HepG2 (cell line): ENCODE results near the gene KMT2B. TPM values are rescaled to one million over a fixed set of nuclear protein-coding genes. Genes with fewer than 3 reads are reported as not detected.

Experiments used
- MAF1 ChIP-seq: sonication (generic); formaldehyde crosslinking; IDR thresholded peaks from 2 replicates; pipeline ENCODE4 v1.5.0; 2020; ENCODE audit warnings: missing genetic modification reagents, borderline replicate concordance
- MAFG ChIP-seq: sonication (generic); formaldehyde crosslinking; IDR thresholded peaks from 2 replicates; pipeline ENCODE4 v1.5.1; 2020; ENCODE audit warnings: mild to moderate bottlenecking, missing genetic modification reagents
- NFATC3 ChIP-seq: sonication (generic); formaldehyde crosslinking; IDR thresholded peaks from 2 replicates; pipeline ENCODE4 v1.5.1; 2020; ENCODE audit warnings: mild to moderate bottlenecking, missing genetic modification reagents
- POGZ ChIP-seq: sonication (generic); formaldehyde crosslinking; IDR thresholded peaks from 2 replicates; pipeline ENCODE4 v1.4.0; 2020; ENCODE audit warnings: mild to moderate bottlenecking, missing genetic modification reagents
- RBFOX2 ChIP-seq: fragments of 200-400 bp; formaldehyde crosslinking; IDR thresholded peaks from 2 replicates; pipeline ENCODE4 v1.6.1; 2017; ENCODE audit warnings: low read depth, mild to moderate bottlenecking, low read length
- SMARCC2 ChIP-seq: fragments of 450-650 bp; IDR thresholded peaks from 2 replicates; pipeline ENCODE4 v1.6.1; 2017; ENCODE audit warnings: antibody characterized with exemption, mild to moderate bottlenecking
- SOX13 ChIP-seq, 3 experiments: fragments of 450-650 bp in 1 of 3; sonication (generic) in 1 of 3; formaldehyde crosslinking in 1 of 3; IDR thresholded peaks in 2 of 3; conservative IDR thresholded peaks in 1 of 3; 2 replicates each; pipeline versions ENCODE4 v1.5.0 to v1.6.1; 2016 to 2020; ENCODE audit warnings: antibody characterized with exemption in 1 of 3, mild to moderate bottlenecking in 1 of 3, missing compliant biosample characterization in 1 of 3, missing genetic modification reagents in 1 of 3, moderate library complexity in 1 of 3
- SRSF9 ChIP-seq: fragments of 200-400 bp; formaldehyde crosslinking; IDR thresholded peaks from 2 replicates; pipeline ENCODE4 v1.6.1; 2018; ENCODE audit warnings: borderline replicate concordance, mild to moderate bottlenecking, low read depth, low read length; ENCODE audit not compliant: insufficient read depth, poor library complexity, severe bottlenecking
- TCF7 ChIP-seq: sonication (generic); IDR thresholded peaks from 2 replicates; pipeline ENCODE4 v1.6.1; 2016; ENCODE audit warnings: antibody characterized with exemption, low read depth
- ZNF550 ChIP-seq: sonication (generic); formaldehyde crosslinking; IDR thresholded peaks from 2 replicates; pipeline ENCODE4 v1.4.0; 2020; ENCODE audit warnings: mild to moderate bottlenecking, missing genetic modification reagents, borderline replicate concordance
- ZNF557 ChIP-seq: sonication (generic); formaldehyde crosslinking; IDR thresholded peaks from 2 replicates; pipeline ENCODE4 v1.4.0; 2020; ENCODE audit warnings: missing genetic modification reagents
- ZNF567 ChIP-seq: sonication (generic); formaldehyde crosslinking; IDR thresholded peaks from 2 replicates; pipeline ENCODE4 v1.8.1; 2023; ENCODE audit warnings: mild to moderate bottlenecking, missing genetic modification reagents, borderline replicate concordance
- ZNF644 ChIP-seq: IDR thresholded peaks from 2 replicates; pipeline ENCODE4 v1.6.1; 2016; ENCODE audit warnings: low read depth
- ZXDC ChIP-seq: sonication (generic); formaldehyde crosslinking; IDR thresholded peaks from 2 replicates; pipeline ENCODE4 v1.5.0; 2020; ENCODE audit warnings: mild to moderate bottlenecking, missing genetic modification reagents
- polyA plus RNA-seq, 8 experiments: library from polyadenylated mRNA; depleted of rRNA in 3 of 8; stranded (reverse) in 7 of 8; unstranded in 1 of 8; fragments of >200 nt; fragmentation: Illumina TruSeq in 4 of 8; extraction: Trizol in 4 of 8; gene quantifications; 2 replicates each; pipeline versions ENCODE4 v1.2.1 to v1.2.3, GENCODE V29; 2011 to 2016; ENCODE audit warnings: low read depth in 4 of 8, missing spikeins in 1 of 8, mixed read lengths in 1 of 8; ENCODE audit not compliant: insufficient read depth in 1 of 8
- total RNA-seq, 5 experiments: library from RNA; depleted of rRNA; stranded (reverse); fragments of >200 nt; fragmentation: Illumina TruSeq; extraction: Trizol; gene quantifications; 2 replicates each; pipeline ENCODE4 v1.2.3, GENCODE V29; 2016; ENCODE audit warnings: low read depth in 1 of 5
- TF ChIP-seq, protein P1 (sequence below): sonication (generic); formaldehyde crosslinking; IDR thresholded peaks from 2 replicates; pipeline ENCODE4 v1.5.0; 2020; ENCODE audit warnings: mild to moderate bottlenecking, missing genetic modification reagents, moderate library complexity

KMT2B gene
- total and polyA plus RNA-seq, 2 of the 13 experiments (the other 11 are each of a cell fraction or from before 2014, with no cell fraction given) = 6.2 to 16.9 TPM

DNA sequence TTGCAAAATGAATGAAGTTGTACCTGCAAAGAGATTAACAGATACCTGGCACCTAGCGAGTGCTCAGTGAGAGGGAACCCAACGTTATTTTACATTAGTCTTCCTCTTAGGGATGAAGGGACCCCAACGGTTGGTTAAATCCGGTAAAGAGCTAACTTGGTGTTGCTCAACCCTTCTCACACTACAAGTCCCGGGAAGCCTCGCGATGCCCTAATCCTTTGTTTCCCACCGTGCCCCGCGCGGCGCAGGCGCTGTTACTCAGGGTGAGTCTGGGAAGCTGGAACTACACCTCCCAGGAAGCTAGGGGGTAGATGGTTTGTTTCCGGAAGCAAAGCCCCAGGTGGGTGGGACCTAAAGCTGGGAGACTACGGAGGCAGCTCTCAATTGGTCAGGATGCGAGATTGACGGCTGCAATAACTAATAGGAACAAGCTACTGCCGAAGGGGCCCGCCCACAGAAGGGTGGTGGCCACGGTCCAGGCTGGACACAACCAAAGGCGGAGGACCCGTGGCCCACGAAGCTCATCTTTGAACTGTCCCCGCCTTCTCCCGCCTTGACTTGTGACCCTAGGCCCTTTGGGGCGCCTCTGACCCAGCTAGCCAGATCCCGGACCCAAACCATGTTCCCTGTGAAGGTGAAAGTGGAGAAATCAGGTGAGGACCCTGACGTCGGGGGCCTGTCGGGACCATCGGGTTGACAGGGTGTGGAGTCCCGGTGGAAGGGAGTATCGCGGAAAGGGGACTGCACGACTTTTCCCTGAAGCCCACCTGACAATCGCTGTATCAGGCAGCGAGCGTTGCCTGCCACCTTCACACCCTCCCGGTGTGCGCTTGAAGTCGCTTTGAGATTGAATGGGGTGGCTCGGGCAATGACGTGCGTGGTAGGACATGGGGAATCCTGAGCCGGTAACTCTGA, 30.6 kb downstream of the KMT2B start, which contains the start of gene LIN37 (continued):
- TF ChIP-seq, protein P1, sequence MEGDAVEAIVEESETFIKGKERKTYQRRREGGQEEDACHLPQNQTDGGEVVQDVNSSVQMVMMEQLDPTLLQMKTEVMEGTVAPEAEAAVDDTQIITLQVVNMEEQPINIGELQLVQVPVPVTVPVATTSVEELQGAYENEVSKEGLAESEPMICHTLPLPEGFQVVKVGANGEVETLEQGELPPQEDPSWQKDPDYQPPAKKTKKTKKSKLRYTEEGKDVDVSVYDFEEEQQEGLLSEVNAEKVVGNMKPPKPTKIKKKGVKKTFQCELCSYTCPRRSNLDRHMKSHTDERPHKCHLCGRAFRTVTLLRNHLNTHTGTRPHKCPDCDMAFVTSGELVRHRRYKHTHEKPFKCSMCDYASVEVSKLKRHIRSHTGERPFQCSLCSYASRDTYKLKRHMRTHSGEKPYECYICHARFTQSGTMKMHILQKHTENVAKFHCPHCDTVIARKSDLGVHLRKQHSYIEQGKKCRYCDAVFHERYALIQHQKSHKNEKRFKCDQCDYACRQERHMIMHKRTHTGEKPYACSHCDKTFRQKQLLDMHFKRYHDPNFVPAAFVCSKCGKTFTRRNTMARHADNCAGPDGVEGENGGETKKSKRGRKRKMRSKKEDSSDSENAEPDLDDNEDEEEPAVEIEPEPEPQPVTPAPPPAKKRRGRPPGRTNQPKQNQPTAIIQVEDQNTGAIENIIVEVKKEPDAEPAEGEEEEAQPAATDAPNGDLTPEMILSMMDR (CRISPR knock-in tag) = no peak
- TF ChIP-seq ZXDC (no peak), MAF1 (CRISPR knock-in tag) (no peak), ZNF567 (CRISPR knock-in tag) (peak; percentile 61; the same call in 1 of the 2 replicates), TCF7 (no peak), SMARCC2 (no peak), SRSF9 (no peak), ZNF644 (no peak), NFATC3 (CRISPR knock-in tag) (no peak), ZNF557 (CRISPR knock-in tag) (no peak), MAFG (CRISPR knock-in tag) (no peak), RBFOX2 (peak; percentile 58), SOX13 (IDR thresholded peaks at IDR 0.05) (no peak; the same call in 1 of the 2 replicates), SOX13 (CRISPR knock-in tag; conservative IDR thresholded peaks at IDR 0.05 in 1 of 2, IDR thresholded peaks at IDR 0.05 in 1 of 2) (peak in 1 of 2 experiments; percentile 22; a peak in 1 of 4 replicates), ZNF550 (no peak), POGZ (CRISPR knock-in tag) (peak; percentile 61)
